GM12878 (cell line): ENCODE results near the gene PHLDA2. TPM values are rescaled to one million over a fixed set of nuclear protein-coding genes. Genes with fewer than 3 reads are reported as not detected.

Experiments
- ATAC-seq: fragments of 200-7000 bp; cut with Tn5 transposase; 3 replicates; pipeline ENCODE4 v1.9.1; 2020; ENCODE audit warnings: mild to moderate bottlenecking, moderate library complexity
- BruUV-seq: library from RNA; stranded (reverse); fragments of 400-500 nt; replicated peaks from 2 replicates; lab custom pipeline; 2021; lab: Mats Ljungman, UMichigan
- CTCF ChIA-PET: fragments of 300-600 bp; sonication (Branson Sonifier 250); formaldehyde crosslinking; extraction: SDS; loops from one replicate; lab custom pipeline; 2021; ENCODE audit warnings: inconsistent platforms; lab: Yijun Ruan, JAX
- POLR2A ChIA-PET: fragments of 350-600 bp; formaldehyde crosslinking; extraction: SDS; loops from one replicate; lab custom pipeline; 2021; ENCODE audit warnings: inconsistent platforms; lab: Charles Lee
- RAD21 ChIA-PET: fragments of 300-600 bp; sonication (Branson Sonifier 250); formaldehyde crosslinking; loops from one replicate; lab custom pipeline; 2023; ENCODE audit warnings: antibody characterized with exemption; ENCODE audit not compliant: unreplicated experiment; lab: Charles Lee
- SMC1A ChIA-PET: fragments of 300-600 bp; sonication (Branson Sonifier 250); formaldehyde crosslinking; loops from one replicate; lab custom pipeline; 2023; ENCODE audit not compliant: unreplicated experiment, uncharacterized antibody; lab: Charles Lee
- DNase-seq: peaks from one replicate; pipeline ENCODE4 v3.0.0-alpha.2; 2011; ENCODE audit warnings: low read depth, low spot score
- FAIRE-seq: peaks from 3 replicates; lab custom pipeline; 2011; peaks lifted over from hg19 to GRCh38; lab: Jason Lieb, UNC
- H2AFZ ChIP-seq: 2 replicates; pipeline ENCODE4 v1.6.0; 2011; ENCODE audit warnings: low read depth, low read length, control low read depth; ENCODE audit not compliant: control insufficient read depth
- H3K27ac ChIP-seq: 2 replicates; pipeline ENCODE4 v1.5.1; 2011; ENCODE audit warnings: control low read depth; ENCODE audit not compliant: control insufficient read depth, insufficient read depth
- H3K27me3 ChIP-seq, 2 experiments: replicated peaks in 1 of 2; 2 replicates each; pipeline versions ENCODE4 v1.6.0 to v1.6.1; 2011; ENCODE audit warnings: low read length in 1 of 2; ENCODE audit not compliant: control insufficient read depth in 2 of 2, insufficient read depth in 2 of 2
- H3K36me3 ChIP-seq, 2 experiments: 2 replicates each; pipeline ENCODE4 v1.5.1; 2011; ENCODE audit warnings: low read length in 1 of 2; ENCODE audit not compliant: control insufficient read depth in 2 of 2, insufficient read depth in 2 of 2
- H3K4me1 ChIP-seq: 2 replicates; pipeline ENCODE4 v1.6.1; 2011; ENCODE audit warnings: mild to moderate bottlenecking, low read length, moderate library complexity, mixed read lengths; ENCODE audit not compliant: control insufficient read depth, insufficient read depth
- H3K4me2 ChIP-seq: 2 replicates; pipeline ENCODE4 v1.6.0; 2011; ENCODE audit warnings: control low read depth; ENCODE audit not compliant: control insufficient read depth, insufficient read depth
- H3K4me3 ChIP-seq: fragments of 200-600 bp; sonication (generic); 2 replicates; pipeline ENCODE4 v1.5.1; 2016
- H3K79me2 ChIP-seq: 2 replicates; pipeline ENCODE4 v1.6.0; 2011; ENCODE audit warnings: low read length; ENCODE audit not compliant: control insufficient read depth, insufficient read depth
- H3K9ac ChIP-seq: 2 replicates; pipeline ENCODE4 v1.8.0; 2011; ENCODE audit warnings: low read length, control low read depth, mixed read lengths; ENCODE audit not compliant: control insufficient read depth, insufficient read depth
- H3K9me3 ChIP-seq: replicated peaks from 3 replicates; pipeline ENCODE4 v1.5.1; 2011; ENCODE audit warnings: mild to moderate bottlenecking, low read length; ENCODE audit not compliant: control insufficient read depth, insufficient read depth
- H4K20me1 ChIP-seq: 2 replicates; pipeline ENCODE4 v1.6.0; 2011; ENCODE audit not compliant: control insufficient read depth, insufficient read depth
- ATF7 ChIP-seq: fragments of 450-650 bp; IDR thresholded peaks from 2 replicates; pipeline ENCODE4 v1.6.1; 2016; ENCODE audit warnings: low read depth, mild to moderate bottlenecking
- CBFB ChIP-seq: IDR thresholded peaks from 2 replicates; pipeline ENCODE4 v1.6.1; 2016; ENCODE audit warnings: antibody characterized with exemption, low read depth
- CEBPB ChIP-seq, 2 experiments: fragments of 150-350 bp in 1 of 2; IDR thresholded peaks; 2 replicates each; pipeline ENCODE4 v1.6.1; 2012 to 2014; ENCODE audit warnings: low read depth in 2 of 2, low read length in 2 of 2, borderline replicate concordance in 1 of 2, inconsistent platforms in 1 of 2
- EGR1 ChIP-seq, 2 experiments: IDR thresholded peaks; 1 replicate in 1 of 2; 2 replicates in 1 of 2; pipeline ENCODE4 v1.6.1; 2011 to 2012; ENCODE audit warnings: low read depth in 2 of 2, low read length in 2 of 2, borderline replicate concordance in 1 of 2, mild to moderate bottlenecking in 1 of 2, moderate library complexity in 1 of 2
- HDAC6 ChIP-seq: fragments of 200-600 bp; sonication (generic); IDR thresholded peaks from one replicate; pipeline ENCODE4 v1.8.0; 2017; ENCODE audit warnings: antibody characterized with exemption; ENCODE audit not compliant: unreplicated experiment
- IRF5 ChIP-seq: fragments of 450-650 bp; IDR thresholded peaks from 2 replicates; pipeline ENCODE4 v1.6.1; 2017; ENCODE audit warnings: borderline replicate concordance
- MEF2B ChIP-seq: fragments of 450-650 bp; IDR thresholded peaks from 2 replicates; pipeline ENCODE4 v1.6.1; 2018; ENCODE audit warnings: mild to moderate bottlenecking, moderate library complexity; ENCODE audit not compliant: partially characterized antibody, poor library complexity, severe bottlenecking
- MXI1 ChIP-seq: fragments of 150-350 bp; IDR thresholded peaks from 2 replicates; pipeline ENCODE4 v1.6.1; 2011; ENCODE audit warnings: low read depth, mild to moderate bottlenecking, inconsistent platforms, low read length, improper control_type of control experiment
- MYC ChIP-seq: IDR thresholded peaks from 2 replicates; pipeline ENCODE4 v1.6.1; 2011; ENCODE audit warnings: mild to moderate bottlenecking, low read length, moderate library complexity, inconsistent platforms; ENCODE audit not compliant: insufficient read depth, insufficient replicate concordance, insufficient read length, severe bottlenecking
- POLR2AphosphoS5 ChIP-seq: IDR thresholded peaks from 2 replicates; pipeline ENCODE4 v1.6.1; 2011; ENCODE audit warnings: mild to moderate bottlenecking, low read length, inconsistent platforms
- RFX5 ChIP-seq: IDR thresholded peaks from 2 replicates; pipeline ENCODE4 v1.6.1; 2011; ENCODE audit warnings: low read depth, low read length, improper control_type of control experiment
- SKIL ChIP-seq: fragments of 450-650 bp; IDR thresholded peaks from 2 replicates; pipeline ENCODE4 v1.6.1; 2017; ENCODE audit warnings: mild to moderate bottlenecking, low read depth, inconsistent platforms; ENCODE audit not compliant: poor library complexity, severe bottlenecking
- SP1 ChIP-seq: IDR thresholded peaks from one replicate; pipeline ENCODE4 v1.6.1; 2011; ENCODE audit warnings: low read depth, low read length
- STAT3 ChIP-seq: IDR thresholded peaks from 2 replicates; pipeline ENCODE4 v1.6.1; 2011; ENCODE audit warnings: low read depth, low read length, improper control_type of control experiment
- TCF7 ChIP-seq: IDR thresholded peaks from 2 replicates; pipeline ENCODE4 v1.6.1; 2014; ENCODE audit warnings: antibody characterized with exemption, borderline replicate concordance
- ZNF592 ChIP-seq: fragments of 450-650 bp; IDR thresholded peaks from 2 replicates; pipeline ENCODE4 v1.6.1; 2017; ENCODE audit warnings: mild to moderate bottlenecking, moderate library complexity
- ZZZ3 ChIP-seq: IDR thresholded peaks from 2 replicates; pipeline ENCODE4 v1.6.1; 2011; ENCODE audit warnings: low read depth; ENCODE audit not compliant: control insufficient read depth, insufficient read length
- WGBS: methylation state at CpG from one replicate; pipeline ENCODE4 v1.1.6; 2016; ENCODE audit warnings: low lambda C conversion rate; ENCODE audit not compliant: insufficient replicate concordance, insufficient coverage; ENCODE audit errors: missing lambda C conversion rate; 5-methylcytosine and 5-hydroxymethylcytosine counted together
- in situ Hi-C: fragments of 300-500 bp; cut with MboI; formaldehyde crosslinking; loops from 9 replicates; pipeline ENCODE4 v1.14.3; 2018; ENCODE audit warnings: mixed read lengths
- intact Hi-C: fragments of 100-400 bp; cut with micrococcal nuclease; formaldehyde crosslinking; loops from one replicate; pipeline ENCODE4 v1.14.2; 2022; ENCODE audit not compliant: unreplicated experiment
- polyA plus RNA-seq, 11 experiments: library from polyadenylated mRNA; depleted of rRNA in 4 of 11; unstranded in 6 of 11; stranded (reverse) in 5 of 11; fragments of >200 nt; fragmentation: Nextera tagmentation in 4 of 11; fragmentation: Illumina TruSeq in 1 of 11; extraction: Ambion mirVana in 4 of 11; extraction: Trizol in 1 of 11; gene quantifications; 1 replicate in 1 of 11; 2 replicates in 10 of 11; pipeline versions ENCODE4 v1.2.1 to v1.2.3, GENCODE V29; 2011 to 2016; ENCODE audit warnings: inconsistent platforms in 2 of 11, missing spikeins in 2 of 11, low read depth in 1 of 11
- total RNA-seq, 4 experiments: library from RNA; depleted of rRNA in 3 of 4; stranded (reverse); fragments of >200 nt in 3 of 4; fragmentation: Illumina TruSeq in 1 of 4; extraction: Trizol in 1 of 4; gene quantifications; 2 replicates each; pipeline versions ENCODE4 v1.2.1 to v1.2.3, GENCODE V29; 2013 to 2021

PHLDA2 gene
- total and polyA plus RNA-seq, 10 of the 15 experiments (the other 5 are each of a cell fraction or from before 2014, with no cell fraction given): 0.15 to 0.49 (median 0.16) TPM; not detected in 7

DNA sequence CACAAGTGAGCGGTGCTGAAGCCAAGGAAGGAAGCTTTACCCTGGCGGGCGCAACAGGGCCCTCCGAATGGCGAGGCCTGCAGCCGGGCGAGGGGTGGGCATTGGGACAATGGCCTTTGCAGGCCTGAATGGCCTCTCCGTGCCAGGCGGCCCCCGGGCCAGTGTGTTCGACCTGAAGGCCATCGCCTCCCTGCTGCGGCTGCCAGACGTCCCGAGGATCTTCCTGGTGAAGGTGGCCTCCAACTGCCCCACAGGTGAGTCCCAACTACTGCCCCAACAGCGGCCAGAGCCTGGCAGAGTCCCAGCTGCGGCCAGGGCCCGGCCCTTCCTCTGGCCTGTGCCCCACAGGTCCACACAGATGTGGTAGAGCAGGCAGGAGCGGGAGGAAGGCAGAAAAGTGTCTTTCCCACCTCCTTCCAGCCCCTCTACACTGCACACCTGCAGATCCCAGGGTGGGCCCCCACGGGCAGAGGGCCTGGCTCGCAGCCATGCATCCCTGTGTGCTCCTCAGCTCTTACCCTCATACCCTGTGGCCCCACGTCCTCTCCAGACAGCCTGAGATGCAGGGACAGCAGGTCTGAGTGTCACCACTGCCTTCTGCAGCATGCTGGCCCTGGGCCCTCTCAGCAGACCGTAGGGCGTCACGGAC lies 11.3 kb downstream of the PHLDA2 start:
- WGBS: 52% methylated on average over 25 of the region's 25 CpGs
- CTCF ChIA-PET: interaction anchor here (1.8 kb wide), 1 partner anchor 11 kb away, joined by 6 read pairs; the partner anchor contains the start of gene PHLDA2
- TF ChIP-seq CBFB (no peak), SP1 (no peak), CEBPB (IDR thresholded peaks at IDR 0.05; ENCODE audit: borderline replicate concordance in 1 of 2, low read depth in 2 of 2, low read length in 2 of 2) (no peak), RFX5 (no peak), ZNF592 (no peak), SKIL (no peak), POLR2AphosphoS5 (no peak), MYC (no peak), EGR1 (IDR thresholded peaks at IDR 0.05; ENCODE audit: borderline replicate concordance in 1 of 2, low read depth in 2 of 2, low read length in 2 of 2) (no peak), STAT3 (no peak), ZZZ3 (no peak), MEF2B (no peak), IRF5 (no peak), ATF7 (no peak), HDAC6 (no peak), TCF7 (no peak), MXI1 (no peak)

More for the DNA sequence above, 11.3 kb downstream of the PHLDA2 start:
- Histone ChIP-seq H3K4me2 (no peak overlapping the region), H3K27ac (no peak overlapping the region), H3K4me1 (no peaks in the 10 kb centered on the region), H3K36me3 (no peaks in the 10 kb centered on the region), H3K27me3 (no peaks in the 10 kb centered on the region), H3K9ac (no peak overlapping the region), H4K20me1 (no peaks in the 10 kb centered on the region), H3K79me2 (no peaks in the 10 kb centered on the region), H2AFZ (no peak overlapping the region), H3K9me3 (no peaks in the 10 kb centered on the region), H3K4me3 (no peak overlapping the region)
- ChIA-PET POLR2A (no interaction called here), RAD21 (no interaction called here), SMC1A (no interaction called here)
- intact Hi-C loops: no loop called here
- in situ Hi-C loops: no loop called here
- DNase-seq: no peak
- BruUV-seq: no TSS peak
- no peak for FAIRE-seq
- no peak; the same call in 2 of the 3 replicates for ATAC-seq
